GM19099 (cell line): ENCODE measurements around the gene PIWIL1.

Experiments used
- POLR2A ChIP-seq: IDR thresholded peaks from 3 replicates; pipeline ENCODE4 v1.6.1; 2011; ENCODE audit warnings: low read depth; ENCODE audit not compliant: insufficient read length; ENCODE audit errors: extremely low read depth

Gene PIWIL1

DNA sequence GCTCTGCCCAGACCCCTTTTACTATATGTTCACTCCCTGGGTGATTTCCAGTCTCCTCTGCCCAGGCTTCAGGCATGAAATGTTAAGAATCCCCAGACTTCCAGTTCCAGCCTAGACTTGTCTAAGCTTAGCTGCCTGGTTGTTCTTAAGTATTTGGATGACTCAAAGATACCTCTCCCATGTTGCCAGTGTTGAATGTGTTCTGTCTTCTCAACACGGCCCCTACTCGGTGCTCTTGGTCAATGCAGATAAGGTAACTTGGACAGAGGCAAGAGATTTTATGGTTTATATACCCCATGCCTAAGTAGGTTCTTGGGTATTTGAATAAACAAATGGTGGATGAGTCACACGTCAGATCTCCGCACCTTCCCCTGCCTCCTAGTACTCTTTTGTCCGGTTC, 13.6 kb downstream of the PIWIL1 start:
- TF ChIP-seq POLR2A, result no peak

DNA sequence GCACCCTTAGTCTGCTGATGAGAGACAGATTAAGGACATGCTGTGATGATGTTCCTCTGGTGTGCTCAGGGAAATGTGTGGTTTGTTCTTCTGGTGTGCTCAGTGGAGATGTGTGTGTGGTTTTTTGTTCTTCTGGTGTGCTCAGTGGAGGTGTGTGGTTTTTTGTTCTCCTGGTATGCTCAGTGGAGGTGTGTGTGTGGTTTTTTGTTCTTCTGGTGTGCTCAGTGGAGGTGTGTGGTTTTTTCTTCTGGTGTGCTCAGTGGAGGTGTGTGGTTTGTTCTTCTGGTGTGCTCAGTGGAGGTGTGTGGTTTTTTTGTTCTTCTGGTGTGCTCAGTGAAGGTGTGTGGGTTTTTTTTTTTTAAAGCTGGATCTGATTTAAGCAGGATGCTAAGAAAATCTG, 15.4 kb downstream of the PIWIL1 start:
- TF ChIP-seq POLR2A, result no peak

DNA sequence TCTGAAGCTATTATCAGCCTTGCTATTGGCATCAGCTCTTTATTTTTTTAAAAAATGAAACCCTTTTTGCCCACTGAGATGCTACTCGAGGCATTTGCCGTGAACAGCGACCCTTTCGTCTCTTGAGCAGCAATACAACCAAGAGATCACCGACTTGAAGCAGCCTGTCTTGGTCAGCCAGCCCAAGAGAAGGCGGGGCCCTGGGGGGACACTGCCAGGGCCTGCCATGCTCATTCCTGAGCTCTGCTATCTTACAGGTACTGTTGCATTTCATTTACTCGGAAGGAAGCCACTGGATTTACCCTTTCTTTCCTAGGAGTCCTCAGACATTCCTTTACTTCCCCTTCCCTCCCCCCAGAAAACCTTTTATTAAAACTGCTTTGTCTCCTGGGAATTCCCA, 16.7 kb downstream of the PIWIL1 start:
- TF ChIP-seq POLR2A, result no peak

DNA sequence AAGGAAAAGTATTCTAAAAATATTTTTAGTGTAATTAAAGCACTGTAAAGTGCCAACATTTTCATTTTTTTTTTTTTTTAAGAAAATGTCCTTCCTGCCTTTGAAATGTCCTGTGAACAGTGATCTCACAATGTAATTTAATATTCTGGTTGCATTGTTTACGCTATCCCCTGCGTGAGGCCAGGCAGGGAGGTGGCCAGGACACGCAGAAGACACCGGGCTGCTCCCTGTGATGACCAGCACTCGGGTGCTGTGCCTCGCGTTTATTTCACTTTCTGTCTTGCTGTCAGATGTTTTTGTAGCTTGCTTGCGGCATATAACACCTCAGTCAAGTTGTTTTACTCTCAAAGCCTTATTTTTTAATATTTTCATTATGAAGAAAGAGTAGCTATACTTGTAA, 18.5 kb downstream of the PIWIL1 start:
- TF ChIP-seq POLR2A, result no peak

DNA sequence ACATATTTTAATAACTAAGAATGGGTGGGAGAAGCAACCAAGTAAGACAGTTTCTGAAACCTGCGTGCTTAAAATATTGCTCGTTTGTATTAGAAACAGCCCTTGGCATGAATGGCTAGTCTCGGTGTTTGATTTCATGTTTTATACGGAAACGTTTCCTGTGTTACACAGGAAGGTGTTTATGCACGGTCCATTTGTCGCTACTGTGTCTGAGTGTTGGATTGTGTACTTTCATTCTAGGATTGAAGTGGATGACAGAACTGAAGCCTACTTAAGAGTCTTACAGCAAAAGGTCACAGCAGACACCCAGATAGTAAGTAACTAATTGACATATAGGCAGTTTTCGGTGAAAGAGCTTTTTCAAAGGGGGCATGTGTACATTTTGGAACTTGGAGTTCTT, 19.6 kb downstream of the PIWIL1 start:
- TF ChIP-seq POLR2A, result no peak

DNA sequence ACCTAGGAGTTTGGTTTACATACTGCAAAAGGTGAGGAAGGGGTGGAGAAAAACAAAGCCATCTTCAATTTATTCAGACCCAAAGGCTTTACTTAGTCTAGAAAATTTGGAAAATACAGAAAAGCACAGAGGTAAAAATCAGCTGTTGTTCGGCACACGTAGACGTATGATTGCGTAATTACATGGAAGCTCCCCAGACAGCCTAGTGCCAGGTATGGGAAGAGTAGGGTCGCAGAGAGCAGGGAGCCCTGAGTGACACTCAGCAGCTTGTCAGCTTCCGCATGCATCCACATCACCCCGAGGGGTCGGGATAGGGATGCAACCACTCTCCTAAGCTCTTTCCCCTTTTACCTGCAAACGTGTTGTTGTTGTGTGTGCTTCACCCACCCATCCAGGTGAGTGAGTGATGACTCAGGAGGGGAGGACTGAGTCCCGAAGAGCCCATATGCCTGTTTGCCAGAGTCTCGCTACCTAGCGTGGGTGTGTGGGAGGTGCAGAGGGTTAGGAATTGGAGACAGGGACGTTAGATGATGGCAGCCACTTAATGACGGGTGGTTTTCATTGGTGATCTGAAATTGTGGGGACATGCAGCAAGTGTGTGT, 20.1 kb downstream of the PIWIL1 start:
- TF ChIP-seq POLR2A, result no peak

DNA sequence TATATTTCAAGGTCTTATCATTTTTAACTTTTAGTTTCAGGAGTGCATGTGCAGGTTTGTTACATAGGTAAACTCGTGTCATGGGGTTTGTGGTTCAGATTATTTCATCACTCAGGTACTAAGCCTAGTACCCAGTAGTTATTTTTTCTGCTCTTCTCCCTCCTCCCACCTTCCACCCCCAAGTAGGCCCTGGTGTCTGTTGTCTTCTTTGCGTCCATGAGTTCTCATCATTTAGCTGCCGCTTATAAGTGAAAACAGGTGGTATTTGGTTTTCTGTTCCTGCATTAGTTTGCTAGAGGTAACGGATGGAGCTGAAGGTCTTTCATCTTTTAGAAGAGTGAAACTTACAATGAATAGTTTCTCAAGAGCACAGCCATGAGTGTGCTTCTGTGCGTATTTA, 24.4 kb downstream of the PIWIL1 start:
- no peak for TF ChIP-seq POLR2A

DNA sequence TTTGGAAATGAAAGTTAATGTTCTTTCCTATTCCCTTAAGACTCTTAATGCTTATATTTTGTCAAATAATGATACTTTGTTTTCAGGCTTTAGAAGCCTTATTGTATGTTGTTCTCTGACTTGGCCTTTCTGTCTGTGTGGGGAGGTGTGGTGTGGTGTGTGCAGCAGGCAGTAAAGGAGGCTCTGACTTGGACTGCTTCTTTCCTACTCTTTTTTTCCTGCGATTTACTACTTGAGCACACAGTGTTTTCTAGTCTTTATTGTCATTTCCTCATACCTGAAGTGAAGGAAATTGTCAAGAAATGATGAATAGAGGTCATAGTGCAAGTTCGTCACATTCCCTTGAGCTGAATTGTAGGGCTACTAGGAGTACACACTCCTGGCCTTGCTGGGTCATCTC, 26.9 kb downstream of the PIWIL1 start:
- TF ChIP-seq POLR2A, result no peak

DNA sequence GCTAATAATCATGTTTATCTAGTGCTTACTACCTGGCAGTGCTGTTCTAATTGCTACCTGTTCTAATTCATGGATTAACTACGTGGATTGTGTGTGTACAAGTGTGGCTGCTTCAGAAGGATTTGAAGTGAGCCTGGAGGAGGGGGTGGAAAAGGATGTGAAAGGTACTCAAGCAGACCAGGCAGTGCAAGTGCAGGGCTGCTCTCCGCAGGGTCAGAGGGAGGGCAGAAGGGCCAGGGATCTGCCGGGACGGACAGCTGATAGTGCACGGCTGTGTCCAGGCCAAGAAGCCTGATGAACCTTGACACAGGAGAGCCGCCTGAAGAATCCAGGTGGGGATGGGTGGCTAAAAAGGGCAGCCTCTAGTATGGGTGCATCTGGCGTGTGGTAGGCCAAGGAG, 28.5 kb downstream of the PIWIL1 start:
- no peak for TF ChIP-seq POLR2A

DNA sequence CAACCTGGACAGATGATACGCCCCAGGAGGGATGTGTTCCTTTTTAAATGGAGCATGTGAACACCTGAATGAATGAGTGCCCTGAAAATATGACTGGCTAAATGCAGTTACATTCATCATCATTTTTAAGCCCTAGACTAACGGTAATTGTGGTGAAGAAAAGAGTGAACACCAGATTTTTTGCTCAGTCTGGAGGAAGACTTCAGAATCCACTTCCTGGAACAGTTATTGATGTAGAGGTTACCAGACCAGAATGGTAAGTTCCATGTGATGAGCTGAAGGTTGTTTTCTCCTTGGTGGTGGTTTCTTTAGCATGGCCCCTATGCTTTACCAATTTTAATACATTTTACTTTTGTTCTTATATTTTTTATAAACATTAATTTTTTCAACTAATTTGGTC, 29.3 kb downstream of the PIWIL1 start:
- no peak for TF ChIP-seq POLR2A

DNA sequence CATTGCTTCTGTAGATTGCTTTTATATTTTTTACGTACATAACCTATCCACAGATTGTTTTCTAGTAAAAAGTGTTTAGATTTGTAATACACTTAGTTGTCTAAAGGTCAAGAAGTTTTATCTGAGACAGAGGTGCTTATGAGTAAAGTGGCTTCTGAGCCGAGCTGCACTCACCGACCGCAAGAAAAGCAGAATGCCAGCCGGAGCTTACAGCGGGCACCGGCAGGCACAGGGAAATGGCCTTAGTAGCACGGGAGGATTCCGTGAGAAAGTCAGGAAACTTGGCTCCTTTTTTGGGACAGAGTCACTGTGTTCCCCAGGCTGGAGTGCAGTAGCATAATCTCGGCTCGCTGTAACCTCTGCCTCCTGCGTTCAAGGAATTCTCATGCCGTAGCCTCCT, 29.8 kb downstream of the PIWIL1 start:
- TF ChIP-seq POLR2A, result no peak

DNA sequence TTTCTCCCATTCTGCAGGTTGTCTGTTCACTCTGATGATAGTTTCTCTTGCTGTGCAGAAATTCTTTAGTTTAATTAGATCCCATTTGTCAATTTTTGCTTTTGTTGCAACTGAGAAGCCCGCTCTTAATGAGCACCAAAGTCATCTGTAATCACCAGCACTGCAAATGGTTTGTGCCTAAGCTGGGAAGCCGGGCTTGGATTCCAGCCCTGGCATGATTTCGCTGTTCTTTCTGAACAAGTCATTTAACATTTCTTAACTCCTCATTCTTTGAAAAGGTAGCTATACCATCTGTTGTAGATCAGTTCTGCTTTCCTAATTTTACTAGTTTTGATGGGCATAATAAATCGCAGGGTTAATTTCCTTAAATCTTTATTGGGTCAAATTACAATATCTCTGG, 32.1 kb downstream of the PIWIL1 start:
- no peak for TF ChIP-seq POLR2A

DNA sequence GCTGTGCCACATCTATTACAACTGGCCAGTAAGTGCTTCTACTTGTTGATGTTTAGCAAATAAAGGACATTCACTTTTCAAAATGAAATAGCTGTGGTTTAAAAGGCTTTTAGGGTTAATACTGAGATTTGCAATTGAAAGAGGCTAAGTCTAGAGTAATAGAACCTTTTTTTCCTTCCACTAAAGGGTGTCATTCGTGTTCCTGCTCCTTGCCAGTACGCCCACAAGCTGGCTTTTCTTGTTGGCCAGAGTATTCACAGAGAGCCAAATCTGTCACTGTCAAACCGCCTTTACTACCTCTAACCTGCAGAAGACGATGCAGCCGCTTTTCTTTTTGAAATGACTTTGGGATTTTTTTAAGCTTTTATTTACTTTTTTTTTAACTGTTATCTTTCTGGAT, 33.6 kb downstream of the PIWIL1 start:
- no peak for TF ChIP-seq POLR2A

DNA sequence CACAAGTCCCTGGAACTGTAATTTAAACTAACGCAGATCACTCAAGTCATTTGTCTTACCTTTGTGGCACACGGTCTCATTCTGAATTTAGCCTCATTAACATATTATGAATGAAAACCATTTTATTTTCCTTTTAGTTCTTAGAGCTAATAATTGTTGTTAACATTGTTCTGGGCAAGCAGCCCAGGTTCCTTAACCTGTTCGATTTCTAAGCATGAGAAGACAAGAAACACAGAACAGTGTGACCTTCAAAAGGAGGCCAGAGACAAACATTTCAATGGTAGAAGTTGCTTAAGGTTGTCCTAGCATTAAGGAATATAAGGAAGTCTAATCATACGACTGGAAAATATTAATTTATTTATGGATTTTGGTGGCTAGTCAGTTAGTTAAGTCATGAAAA, 35.2 kb downstream of the PIWIL1 start:
- no peak for TF ChIP-seq POLR2A

DNA sequence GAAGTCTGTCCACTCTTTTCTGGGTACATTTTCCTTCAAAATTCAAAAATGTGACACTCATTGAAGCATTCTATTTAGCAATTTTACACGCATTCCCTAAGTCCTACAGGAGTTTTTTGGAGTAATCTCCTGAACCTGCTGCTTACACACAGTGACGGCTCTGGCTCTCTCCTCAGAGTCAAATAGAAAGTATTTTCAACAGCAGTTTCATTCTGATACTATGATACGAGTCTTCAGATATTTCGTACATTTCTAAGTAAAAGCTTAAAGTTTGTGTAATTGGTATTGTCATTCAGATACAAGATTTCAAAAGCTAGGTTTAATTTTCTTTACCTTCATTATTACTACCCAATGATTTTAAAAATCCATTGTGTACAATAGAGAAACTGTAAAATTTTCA, 36.4 kb downstream of the PIWIL1 start:
- no peak for TF ChIP-seq POLR2A

DNA sequence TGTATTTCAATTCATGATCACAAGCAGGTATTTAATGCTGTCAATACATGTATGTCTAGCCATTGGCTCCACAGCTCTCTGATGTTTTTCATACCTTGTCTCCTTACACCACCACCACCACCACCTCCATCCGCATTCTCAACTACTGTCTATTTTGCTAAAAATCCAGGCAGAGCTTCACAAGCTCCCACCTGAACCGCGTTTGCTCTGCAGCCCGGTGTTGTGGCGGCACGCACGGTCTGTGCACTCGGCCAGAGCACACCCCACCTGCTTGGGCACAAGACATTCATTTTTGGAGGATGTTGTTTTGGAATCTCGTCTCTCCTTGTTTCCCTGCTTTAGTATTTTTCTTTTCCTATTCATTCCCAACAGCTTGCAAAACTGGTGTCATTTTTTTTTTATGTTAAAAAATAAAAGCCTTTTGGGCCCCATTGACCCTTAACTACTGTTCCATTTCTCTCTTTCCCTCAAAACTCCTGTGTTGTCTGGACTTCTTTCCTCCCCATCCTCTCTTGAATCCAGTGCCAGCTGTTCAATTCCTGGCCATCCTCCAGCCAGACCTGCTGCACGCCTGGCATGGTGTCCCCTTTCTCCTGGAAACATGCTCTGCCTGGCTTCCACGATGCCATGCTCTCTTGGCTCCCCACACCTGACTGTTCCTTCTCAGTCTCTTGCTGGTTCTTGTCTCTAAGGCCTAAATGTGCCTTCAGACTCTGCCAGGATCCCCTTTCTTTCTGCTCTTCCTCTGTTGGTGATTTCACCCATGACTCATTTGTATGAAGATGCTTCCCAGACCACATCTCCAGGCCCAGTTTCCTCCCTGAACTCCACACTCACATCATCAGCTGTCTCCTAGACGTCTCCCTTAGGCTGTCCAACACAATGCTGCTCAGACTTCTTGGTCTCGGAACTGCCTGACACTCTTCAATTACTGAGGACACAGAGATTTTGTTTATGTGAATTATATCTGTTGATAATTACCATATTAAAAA, 37.9 kb downstream of the PIWIL1 start:
- TF ChIP-seq POLR2A, result no peak
